IPS-NIHi7 (cell line): ENCODE data around the gene SLC13A3.
"Not testable (repeated sequence)": the region's sequence is repeated elsewhere in the genome, so short reads cannot be mapped to it uniquely, and the experiment has no call there.

ENCODE experiments used
- DNase-seq: peaks from one replicate; pipeline ENCODE4 v3.0.0; 2012; ENCODE audit warnings: mixed read lengths; ENCODE audit errors: extremely low spot score

Gene SLC13A3

GRCh38 chr20:46681032-46681854 is 30.0 kb upstream of the SLC13A3 start:
- peak; percentile 64 for DNase-seq

- no peak for DNase-seq
Measured at GRCh38 chr20:46680684-46681031, 29.4 kb upstream of the SLC13A3 start.

- no peak for DNase-seq
Measured at GRCh38 chr20:46678516-46678915, 27.3 kb upstream of the SLC13A3 start.

- DNase-seq, result no peak
Measured at GRCh38 chr20:46677608-46678007, 26.3 kb upstream of the SLC13A3 start.

- DNase-seq, result not testable (repeated sequence)
Measured at GRCh38 chr20:46676649-46677316, 25.5 kb upstream of the SLC13A3 start.

- DNase-seq, result peak; percentile 26
Measured at GRCh38 chr20:46674253-46675083, 23.2 kb upstream of the SLC13A3 start.

- no peak for DNase-seq
Measured at GRCh38 chr20:46673394-46674252, 22.4 kb upstream of the SLC13A3 start.

GRCh38 chr20:46672543-46673148 is 21.4 kb upstream of the SLC13A3 start:
- DNase-seq, result no peak

GRCh38 chr20:46671866-46672542 is 20.7 kb upstream of the SLC13A3 start:
- DNase-seq, result no peak

- DNase-seq, result no peak
Measured at GRCh38 chr20:46670585-46671584, 19.6 kb upstream of the SLC13A3 start.

GRCh38 chr20:46670228-46670584 is 18.9 kb upstream of the SLC13A3 start:
- DNase-seq, result no peak

GRCh38 chr20:46666818-46667515 is 15.7 kb upstream of the SLC13A3 start:
- DNase-seq, result no peak

- DNase-seq, result no peak
Measured at GRCh38 chr20:46666306-46666705, 15.0 kb upstream of the SLC13A3 start.

GRCh38 chr20:46665602-46666001 is 14.3 kb upstream of the SLC13A3 start:
- DNase-seq, result no peak

- no peak for DNase-seq
Measured at GRCh38 chr20:46663531-46663930, 12.3 kb upstream of the SLC13A3 start.

- DNase-seq, result no peak
Measured at GRCh38 chr20:46661659-46662058, 10.4 kb upstream of the SLC13A3 start.

- no peak for DNase-seq
Measured at GRCh38 chr20:46660487-46660886, 9.2 kb upstream of the SLC13A3 start.

- DNase-seq, result no peak
Measured at GRCh38 chr20:46657618-46658017, 6.4 kb upstream of the SLC13A3 start.

- DNase-seq, result no peak
Measured at GRCh38 chr20:46657137-46657536, 5.9 kb upstream of the SLC13A3 start.
